Activated CD4-positive, alpha-beta T cell treated with anti-CD3 and anti-CD28 coated beads for 36 hours (primary cell): ENCODE measurements around the gene ODAD4. TPM values are rescaled to one million over a fixed set of nuclear protein-coding genes. Genes with fewer than 3 reads are reported as not detected.
A peak's percentile ranks its signal among the peaks of the same experiment; 100 is the strongest.

Source experiments
- ATAC-seq: fragments of 200-7000 bp; cut with Tn5 transposase; one replicate; pipeline ENCODE4 v1.10.0; 2021; ENCODE audit warnings: mild to moderate bottlenecking, moderate library complexity
- CTCF ChIA-PET: fragments of 350-600 bp; sonication (Branson Sonifier 250); formaldehyde crosslinking; loops from one replicate; lab custom pipeline; 2021; ENCODE audit warnings: antibody characterized with exemption; lab: Charles Lee
- POLR2A ChIA-PET: fragments of 350-600 bp; sonication (Branson Sonifier 250); formaldehyde crosslinking; loops from one replicate; lab custom pipeline; 2021; ENCODE audit warnings: antibody characterized with exemption, inconsistent platforms; lab: Charles Lee
- DNase-seq: peaks from one replicate; pipeline ENCODE4 v3.0.0-alpha.2; 2020
- H3K27ac Mint-ChIP-seq: one replicate; pipeline ENCODE4 v1.8.0; 2021; ENCODE audit warnings: mixed read lengths
- H3K27me3 Mint-ChIP-seq: one replicate; pipeline ENCODE4 v1.8.0; 2021; ENCODE audit warnings: mixed read lengths
- H3K36me3 Mint-ChIP-seq: one replicate; pipeline ENCODE4 v1.8.0; 2021; ENCODE audit warnings: low read depth, mixed read lengths
- H3K4me1 Mint-ChIP-seq: one replicate; pipeline ENCODE4 v1.8.0; 2021; ENCODE audit warnings: mixed read lengths
- H3K4me3 Mint-ChIP-seq: one replicate; pipeline ENCODE4 v1.8.0; 2021; ENCODE audit warnings: mild to moderate bottlenecking, moderate library complexity, mixed read lengths
- H3K9me3 Mint-ChIP-seq: one replicate; pipeline ENCODE4 v1.8.0; 2021; ENCODE audit warnings: low read depth, mixed read lengths
- intact Hi-C, 2 experiments: fragments of 100-400 bp; cut with DNase I in 1 of 2; cut with micrococcal nuclease in 1 of 2; formaldehyde crosslinking; loops; one replicate each; pipeline versions ENCODE4 v1.14.2 to v1.15.1; 2022 to 2024; cut with DNase I, micrococcal nuclease
- total RNA-seq, 2 experiments: library from RNA; stranded (reverse); gene quantifications; one replicate each; pipeline ENCODE4 v1.2.3, GENCODE V29; 2021

The ODAD4 gene
- total RNA-seq, 2 experiments from 2014 or later = 0.81 to 1.1 TPM

DNA sequence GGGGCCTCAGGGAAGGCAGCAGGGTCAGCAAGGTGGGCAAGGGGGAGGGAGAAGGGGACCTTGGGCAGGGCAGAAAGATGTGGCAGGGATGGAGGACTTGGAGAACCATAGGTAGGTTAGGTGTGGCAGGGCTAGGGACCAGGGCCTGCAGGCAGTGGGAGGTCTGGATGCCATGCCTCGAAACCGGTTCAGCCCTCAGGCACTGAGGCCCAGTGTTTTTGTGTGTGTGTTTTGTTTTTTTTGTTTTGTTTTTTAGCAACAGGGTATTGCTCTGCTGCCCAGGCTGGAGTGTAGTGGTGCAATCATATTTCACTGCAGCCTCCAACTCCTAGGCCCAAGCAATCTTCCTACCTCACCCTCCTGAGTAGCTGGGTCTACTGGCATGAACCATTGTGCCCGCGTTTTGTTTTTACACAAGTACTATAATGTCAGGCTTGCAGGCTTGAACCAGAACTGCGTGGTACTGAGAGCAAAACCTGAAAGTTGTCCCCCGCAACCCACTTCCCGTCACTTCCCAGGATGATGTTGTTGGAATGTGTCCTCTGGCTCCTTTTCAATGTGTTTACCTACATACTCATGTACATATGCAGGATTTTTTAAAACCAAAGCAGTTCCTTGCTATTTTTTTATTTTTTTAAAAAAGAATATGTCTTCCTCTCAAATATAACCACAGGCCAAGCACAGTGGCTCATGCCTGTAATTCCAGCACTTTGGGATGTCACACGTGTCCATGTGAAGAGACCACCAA is 12.4 kb downstream of the ODAD4 start:
- Mint-ChIP-seq H3K4me3 (no peak overlapping the region), H3K9me3 (no peaks in the 10 kb centered on the region), H3K27ac (no peak overlapping the region), H3K4me1 (no peaks in the 10 kb centered on the region), H3K27me3 (no peaks in the 10 kb centered on the region), H3K36me3 (no peaks in the 10 kb centered on the region)
- DNase-seq (no peak), ATAC-seq (no peak)
- intact Hi-C loops = no loop called here
- POLR2A ChIA-PET = interaction anchor here (1.0 kb wide), 1 partner anchor 16 kb away, joined by 3 read pairs; no protein-coding TSS in a partner anchor
- CTCF ChIA-PET = interaction anchor here (0.7 kb wide), 1 partner anchor 186 kb away, joined by 3 read pairs; no protein-coding TSS in a partner anchor

DNA sequence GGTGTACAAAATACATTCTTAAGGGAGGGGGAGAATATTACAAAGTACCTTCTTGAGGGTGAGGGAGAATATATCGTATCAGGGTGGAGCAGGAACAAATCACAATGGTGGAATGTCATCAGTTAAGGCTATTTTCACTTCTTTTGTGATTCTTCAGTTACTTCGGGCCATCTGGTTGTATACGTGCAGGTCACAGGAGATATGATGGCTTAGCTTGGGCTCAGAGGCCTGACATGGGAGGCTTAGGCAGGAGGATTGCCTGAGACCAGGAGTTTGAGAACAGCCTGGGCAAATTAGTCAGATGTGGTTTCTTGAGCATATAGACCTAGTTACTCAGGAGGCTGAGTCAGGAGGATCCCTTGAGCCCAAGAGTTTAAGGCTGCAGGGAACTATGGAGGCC is 13.1 kb downstream of the ODAD4 start:
- ATAC-seq = no peak
- intact Hi-C loops = no loop called here
- Mint-ChIP-seq H3K36me3 (no peaks in the 10 kb centered on the region), H3K27ac (no peak overlapping the region), H3K4me3 (no peak overlapping the region), H3K9me3 (no peaks in the 10 kb centered on the region), H3K27me3 (no peaks in the 10 kb centered on the region), H3K4me1 (no peaks in the 10 kb centered on the region)
- POLR2A ChIA-PET = interaction anchor here (1.0 kb wide), 1 partner anchor 15 kb away, joined by 3 read pairs; no protein-coding TSS in a partner anchor
- DNase-seq = no peak
- CTCF ChIA-PET = interaction anchor here (0.7 kb wide), 1 partner anchor 185 kb away, joined by 3 read pairs; no protein-coding TSS in a partner anchor

DNA sequence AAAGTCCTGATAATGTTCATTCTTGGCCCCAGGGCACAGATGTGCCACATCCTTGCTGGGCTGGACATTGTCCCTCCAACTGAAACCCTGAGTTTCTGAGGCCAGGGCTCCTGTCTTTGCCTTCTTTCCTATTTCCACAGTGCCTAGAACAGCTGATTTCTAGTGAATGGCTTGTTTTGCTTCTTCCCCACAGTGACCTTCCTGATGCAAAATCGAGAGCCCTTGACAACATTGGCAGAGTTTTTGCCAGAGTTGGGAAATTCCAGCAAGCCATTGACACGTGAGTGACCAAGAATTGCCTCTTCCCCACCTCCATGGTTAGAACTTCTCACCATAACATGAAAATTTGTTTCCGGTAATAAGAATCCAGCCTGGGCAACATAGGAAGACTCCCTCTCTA is 14.5 kb downstream of the ODAD4 start:
- no peak overlapping the region for H3K4me3 Mint-ChIP-seq
- H3K4me1 Mint-ChIP-seq = no peaks in the 10 kb centered on the region
- POLR2A ChIA-PET = no interaction called here
- no peaks in the 10 kb centered on the region for H3K27me3 Mint-ChIP-seq
- H3K36me3 Mint-ChIP-seq = no peaks in the 10 kb centered on the region
- intact Hi-C loops = no loop called here
- CTCF ChIA-PET = interaction anchor here (1.3 kb wide), 1 partner anchor 16 kb away, joined by 4 read pairs; no protein-coding TSS in a partner anchor
- no peaks in the 10 kb centered on the region for H3K9me3 Mint-ChIP-seq
- no peak overlapping the region for H3K27ac Mint-ChIP-seq
- no peak for DNase-seq
- ATAC-seq = no peak

DNA sequence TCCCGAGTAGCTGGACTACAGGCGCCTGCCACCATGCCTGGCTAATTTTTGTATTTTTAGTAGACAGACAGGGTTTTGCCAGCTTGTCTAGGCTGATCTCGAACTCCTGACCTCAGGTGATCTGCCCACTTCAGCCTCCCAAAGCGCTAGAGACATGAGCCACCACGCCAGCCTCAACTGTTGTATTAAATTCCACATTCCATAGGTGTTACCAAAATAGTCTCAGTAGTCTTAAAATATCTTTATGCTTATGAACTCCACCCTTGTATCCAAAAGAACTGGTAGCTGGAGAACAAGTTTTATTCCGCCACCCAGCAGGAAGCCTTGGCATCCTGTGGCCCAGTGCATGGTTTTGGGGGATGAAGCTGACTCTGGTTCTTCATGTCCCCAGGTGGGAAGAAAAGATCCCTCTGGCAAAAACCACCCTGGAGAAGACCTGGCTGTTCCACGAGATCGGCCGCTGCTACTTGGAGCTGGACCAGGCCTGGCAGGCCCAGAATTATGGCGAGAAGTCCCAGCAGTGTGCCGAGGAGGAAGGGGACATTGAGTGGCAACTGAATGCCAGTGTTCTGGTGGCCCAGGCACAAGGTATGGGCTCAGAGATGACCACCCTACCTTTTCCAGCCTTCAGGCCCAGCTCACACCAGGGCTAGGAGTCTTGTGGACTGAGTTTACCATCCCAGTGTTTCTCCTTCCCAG is 18.5 kb downstream of the ODAD4 start:
- Mint-ChIP-seq H3K9me3 (no peaks in the 10 kb centered on the region), H3K27ac (no peak overlapping the region), H3K27me3 (no peaks in the 10 kb centered on the region), H3K4me1 (no peaks in the 10 kb centered on the region), H3K4me3 (no peak overlapping the region), H3K36me3 (no peaks in the 10 kb centered on the region)
- POLR2A ChIA-PET = interaction anchor here (0.7 kb wide), 1 partner anchor 82 kb away, joined by 3 read pairs; no protein-coding TSS in a partner anchor
- intact Hi-C loops = no loop called here
- DNase-seq (no peak), ATAC-seq (no peak)
- CTCF ChIA-PET = interaction anchor here (0.6 to 1.3 kb wide), 5 partner anchors 13 to 231 kb away, joined by 3 to 4 read pairs (median 4); no protein-coding TSS in a partner anchor

DNA sequence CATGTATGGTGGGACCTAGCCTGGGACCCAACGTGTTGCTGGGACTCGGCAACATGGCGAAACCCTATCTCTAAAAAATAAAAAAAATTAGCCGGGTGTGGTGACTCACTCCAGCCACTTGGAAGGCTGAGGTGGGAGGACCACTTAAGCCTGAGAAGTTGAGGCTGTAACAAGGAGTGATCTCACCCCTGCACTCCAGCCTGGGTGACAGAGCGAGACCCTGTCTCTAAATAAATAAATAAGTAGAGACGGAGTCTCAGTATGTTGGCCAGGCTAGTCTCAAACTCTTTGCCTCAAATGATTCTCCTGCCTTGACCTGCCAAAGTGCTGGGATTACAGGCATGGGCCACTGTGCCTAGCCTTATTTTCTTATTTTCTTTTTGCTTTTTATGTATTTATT is 26.1 kb downstream of the ODAD4 start:
- DNase-seq (no peak), ATAC-seq (no peak)
- H3K27me3 Mint-ChIP-seq = peaks cover 2% of the 10 kb centered on the region
- no peak overlapping the region for H3K27ac Mint-ChIP-seq
- no peaks in the 10 kb centered on the region for H3K36me3 Mint-ChIP-seq
- ChIA-PET POLR2A (no interaction called here), CTCF (interaction anchor here (0.7 kb wide), 1 partner anchor 70 kb away, joined by 3 read pairs; no protein-coding TSS in a partner anchor)
- no peak overlapping the region for H3K4me3 Mint-ChIP-seq
- no peaks in the 10 kb centered on the region for H3K4me1 Mint-ChIP-seq
- intact Hi-C loops = no loop called here
- no peaks in the 10 kb centered on the region for H3K9me3 Mint-ChIP-seq

DNA sequence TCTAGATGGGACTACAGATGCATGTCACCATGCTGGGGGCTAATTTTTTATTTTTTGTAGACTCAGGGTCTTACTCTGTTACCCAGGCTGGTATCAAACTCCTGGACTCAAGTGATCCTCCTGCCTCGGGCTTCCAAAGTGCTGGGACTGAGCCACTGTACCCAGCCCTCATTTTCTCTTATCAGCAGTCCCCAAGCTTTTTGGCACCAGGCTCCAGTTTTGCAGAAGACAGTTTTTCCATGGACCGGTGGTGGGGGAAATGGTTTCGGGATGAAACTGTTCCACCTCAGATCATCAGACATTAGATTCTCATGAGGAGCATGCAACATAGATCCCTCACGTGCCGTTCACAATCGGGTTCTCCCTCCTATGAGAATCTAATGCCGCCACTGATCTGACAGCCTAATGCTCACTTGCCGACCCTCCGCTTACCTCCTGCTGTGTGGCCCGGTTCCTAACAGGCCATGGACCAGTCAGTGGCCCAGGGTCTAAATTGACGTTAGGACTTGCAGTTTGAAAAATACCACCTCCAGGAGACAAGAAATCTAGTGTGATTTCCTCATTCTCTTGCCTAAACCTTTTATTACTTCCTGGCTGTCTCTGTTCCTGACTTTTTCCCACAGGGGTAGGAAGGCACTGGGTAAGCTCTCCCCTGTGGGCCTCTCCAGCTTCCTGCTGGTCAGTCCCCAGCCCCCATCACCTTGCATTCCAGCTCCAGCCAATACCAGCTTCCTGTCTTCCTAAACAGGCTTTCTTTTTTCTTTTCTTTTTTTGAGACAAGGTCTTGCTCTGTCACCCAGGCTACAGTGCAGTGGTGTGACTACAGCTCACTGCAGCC is 26.8 kb downstream of the ODAD4 start:
- Mint-ChIP-seq H3K27ac (no peak overlapping the region), H3K27me3 (peaks cover 2% of the 10 kb centered on the region), H3K4me3 (no peak overlapping the region), H3K9me3 (no peaks in the 10 kb centered on the region), H3K4me1 (no peaks in the 10 kb centered on the region), H3K36me3 (no peaks in the 10 kb centered on the region)
- ChIA-PET CTCF (interaction anchor here (0.5 to 0.7 kb wide), 2 partner anchors 36 to 69 kb away, joined by 3 read pairs; no protein-coding TSS in a partner anchor), POLR2A (no interaction called here)
- DNase-seq (no peak), ATAC-seq (no peak)
- intact Hi-C loops = no loop called here

DNA sequence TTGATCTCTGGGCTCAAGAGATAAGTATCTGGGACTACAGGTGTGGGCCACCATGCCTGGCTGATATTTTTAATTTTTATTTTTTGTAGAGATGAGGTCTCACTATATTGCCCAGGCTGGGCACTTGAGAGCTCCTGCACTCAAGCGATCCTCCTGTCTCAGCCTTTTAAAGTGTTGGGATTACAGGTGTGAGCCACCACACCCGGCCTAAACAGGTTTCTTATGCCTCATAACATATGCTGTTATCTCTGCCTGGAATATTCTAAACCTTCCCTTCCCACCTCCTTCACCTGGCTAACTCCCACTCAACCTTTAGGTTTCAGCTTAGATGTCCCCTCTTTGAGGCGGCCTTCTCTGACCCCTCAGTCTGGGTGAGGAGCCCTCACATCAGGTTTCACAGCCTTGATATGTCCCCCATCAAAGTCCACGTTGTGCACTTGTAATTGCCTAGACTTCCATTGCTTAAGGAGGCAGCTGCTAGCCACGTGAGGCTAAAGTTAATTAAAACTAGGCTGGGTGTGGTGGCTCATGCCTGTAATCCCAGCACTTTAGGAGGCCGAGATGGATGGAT is 27.5 kb downstream of the ODAD4 start:
- Mint-ChIP-seq H3K27me3 (peaks cover 2% of the 10 kb centered on the region), H3K36me3 (no peaks in the 10 kb centered on the region), H3K4me1 (no peaks in the 10 kb centered on the region), H3K4me3 (no peak overlapping the region), H3K27ac (no peak overlapping the region), H3K9me3 (no peaks in the 10 kb centered on the region)
- ATAC-seq = no peak
- DNase-seq = no peak
- ChIA-PET POLR2A (no interaction called here), CTCF (interaction anchor here (0.5 to 0.7 kb wide), 2 partner anchors 37 to 67 kb away, joined by 3 read pairs; no protein-coding TSS in a partner anchor)
- intact Hi-C loops = no loop called here

DNA sequence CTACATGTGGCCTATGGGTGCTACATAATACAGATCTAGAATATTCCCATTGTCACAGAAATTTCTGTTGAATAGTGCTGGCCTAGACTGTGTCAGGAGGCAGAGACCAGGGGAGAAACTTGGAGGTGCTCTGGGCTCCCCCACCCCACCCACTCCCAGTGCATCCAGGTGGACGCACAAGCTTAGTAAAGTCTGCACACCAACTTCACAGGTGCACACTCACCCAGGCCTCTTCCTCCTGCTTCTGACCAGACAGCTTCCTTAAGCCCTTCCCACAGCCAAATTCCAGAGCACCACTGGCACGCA is 28.6 kb downstream of the ODAD4 start:
- Mint-ChIP-seq H3K4me3 (no peak overlapping the region), H3K9me3 (no peaks in the 10 kb centered on the region), H3K36me3 (no peaks in the 10 kb centered on the region), H3K4me1 (no peaks in the 10 kb centered on the region), H3K27ac (no peak overlapping the region), H3K27me3 (peaks cover 2% of the 10 kb centered on the region)
- ATAC-seq (no peak), DNase-seq (no peak)
- POLR2A ChIA-PET = interaction anchor here (0.7 kb wide), 1 partner anchor 16 kb away, joined by 3 read pairs; no protein-coding TSS in a partner anchor
- intact Hi-C loops = loop anchor here in 1 of 2 experiments (1.0 kb wide), 1 partner anchor 221 kb away; no protein-coding TSS in a partner anchor
- CTCF ChIA-PET = interaction anchor here (0.6 to 1.2 kb wide), 5 partner anchors 18 to 222 kb away, joined by 3 to 6 read pairs (median 3); no protein-coding TSS in a partner anchor

DNA sequence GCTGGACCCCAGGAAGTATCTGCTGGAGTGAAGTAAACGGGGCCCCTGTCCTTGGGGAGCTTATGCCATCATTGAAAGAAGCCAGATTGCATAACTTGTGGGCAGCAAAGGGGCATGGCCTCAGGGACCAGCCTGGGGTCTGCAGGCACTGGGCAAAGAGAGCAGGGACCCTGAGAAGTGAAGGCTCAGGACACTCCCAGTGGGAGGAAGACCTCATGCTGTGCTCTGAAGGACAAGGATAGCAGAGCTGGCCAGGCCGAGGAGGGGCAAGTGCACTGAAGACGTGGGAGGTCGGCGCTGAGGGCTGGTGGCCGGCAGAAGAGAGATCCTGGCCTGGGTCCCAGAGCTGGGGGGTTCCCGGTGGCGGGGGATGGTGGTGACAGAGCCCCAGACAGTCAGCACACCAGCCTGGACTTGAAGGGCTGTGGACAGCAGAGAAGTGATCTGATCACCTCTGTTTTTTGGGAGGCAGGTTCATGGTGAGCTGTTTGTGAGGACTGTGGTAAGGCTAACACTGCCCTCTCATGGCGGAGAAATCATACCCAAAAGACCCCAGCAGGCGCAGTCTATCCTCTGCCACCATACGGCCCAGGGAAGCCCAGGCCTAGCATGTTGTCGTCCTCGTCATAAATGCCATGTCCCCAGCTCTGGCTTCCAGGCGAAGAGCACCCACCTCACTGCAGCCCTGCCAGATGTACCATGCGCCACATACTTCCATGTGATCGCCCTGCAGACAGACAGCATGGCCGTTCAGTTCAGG is 29.1 kb downstream of the ODAD4 start:
- ChIA-PET POLR2A (interaction anchor here (0.7 kb wide), 1 partner anchor 16 kb away, joined by 3 read pairs; no protein-coding TSS in a partner anchor), CTCF (interaction anchor here (0.6 to 1.2 kb wide), 6 partner anchors 18 to 954 kb away, joined by 3 to 6 read pairs (median 4); no protein-coding TSS in a partner anchor)
- peak; percentile 17 for DNase-seq
- H3K4me3 Mint-ChIP-seq = no peak overlapping the region
- H3K9me3 Mint-ChIP-seq = no peaks in the 10 kb centered on the region
- no peak for ATAC-seq
- intact Hi-C loops = loop anchor here in 1 of 2 experiments (1.0 kb wide), 1 partner anchor 221 kb away; no protein-coding TSS in a partner anchor
- no peaks in the 10 kb centered on the region for H3K4me1 Mint-ChIP-seq
- no peaks in the 10 kb centered on the region for H3K36me3 Mint-ChIP-seq
- peaks cover 2% of the 10 kb centered on the region for H3K27me3 Mint-ChIP-seq
- H3K27ac Mint-ChIP-seq = no peak overlapping the region

DNA sequence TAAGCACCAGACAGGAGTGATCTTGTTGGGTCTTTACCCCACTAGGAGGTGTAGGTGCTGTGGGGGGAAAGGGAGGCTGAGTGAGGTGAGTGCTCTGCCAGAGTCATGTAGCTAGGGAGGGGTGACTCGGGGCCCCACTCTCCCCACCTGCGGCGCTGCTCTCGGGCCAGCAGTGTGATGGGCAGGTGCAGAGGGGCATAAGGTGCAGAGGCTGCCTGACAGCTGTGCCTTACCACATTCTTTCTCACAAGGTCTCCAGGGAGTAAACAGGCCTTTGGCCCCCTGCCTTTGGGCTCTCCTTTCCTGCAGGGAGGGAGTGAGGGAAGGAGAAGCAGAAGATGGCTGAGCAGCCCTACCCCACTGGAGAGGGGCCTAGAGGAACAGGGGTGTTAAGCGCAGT is 31.7 kb downstream of the ODAD4 start:
- Mint-ChIP-seq H3K36me3 (no peaks in the 10 kb centered on the region), H3K4me1 (peaks cover 13% of the 10 kb centered on the region), H3K4me3 (no peak overlapping the region), H3K9me3 (no peaks in the 10 kb centered on the region), H3K27me3 (peaks cover 2% of the 10 kb centered on the region), H3K27ac (no peak overlapping the region)
- POLR2A ChIA-PET = no interaction called here
- DNase-seq = no peak
- intact Hi-C loops = loop anchor here in 1 of 2 experiments (2.0 kb wide), 1 partner anchor 155 kb away; no protein-coding TSS in a partner anchor
- ATAC-seq = no peak
- CTCF ChIA-PET = interaction anchor here (1.0 to 3.2 kb wide), 9 partner anchors 13 to 177 kb away, joined by 3 to 19 read pairs (median 3); partner anchors contain the start of genes DHX58 and ZNF385C
